Esophagus squamous epithelium (tissue), 5 donors: ENCODE results near the gene TXNDC8. TPM values are rescaled to one million over a fixed set of nuclear protein-coding genes. Genes with fewer than 3 reads are reported as not detected.

ENCODE experiments used
- DNase-seq: peaks from one replicate; lab custom pipeline; 2025; lab: John Stamatoyannopoulos, UW
- H3K27ac ChIP-seq, 4 donors: fragments of 200-600 bp; sonication (generic); one replicate each; pipeline ENCODE4 v1.5.1; 2016 to 2019; ENCODE audit warnings: mild to moderate bottlenecking in 1 of 4
- H3K27me3 ChIP-seq, 4 donors: fragments of 200-600 bp; sonication (generic); 1 replicate in 3 of 4; 2 replicates in 1 of 4; pipeline versions ENCODE4 v1.5.1 to v1.6.0; 2017 to 2021; ENCODE audit warnings: antibody characterized with exemption in 1 of 4
- H3K36me3 ChIP-seq, 3 donors: fragments of 200-600 bp; sonication (generic); one replicate each; pipeline ENCODE4 v1.5.1; 2016 to 2019
- H3K4me1 ChIP-seq, 3 donors: fragments of 200-600 bp; sonication (generic); one replicate each; pipeline ENCODE4 v1.5.1; 2017 to 2019
- H3K4me3 ChIP-seq, 4 donors: fragments of 200-600 bp; sonication (generic); 1 replicate in 3 of 4; 2 replicates in 1 of 4; pipeline ENCODE4 v1.5.1; 2016 to 2019; ENCODE audit warnings: mild to moderate bottlenecking in 2 of 4, moderate library complexity in 1 of 4
- H3K9me3 ChIP-seq, 3 donors: fragments of 200-600 bp; sonication (generic); one replicate each; pipeline ENCODE4 v1.5.1; 2016 to 2019
- CTCF ChIP-seq, 6 experiments: fragments of 450-650 bp in 4 of 6; fragments of 200-600 bp in 2 of 6; sonication (generic) in 2 of 6; IDR thresholded peaks; one replicate each; pipeline ENCODE4 v1.5.1; 2016 to 2019; ENCODE audit warnings: antibody characterized with exemption in 6 of 6, mild to moderate bottlenecking in 4 of 6, moderate library complexity in 4 of 6
- POLR2A ChIP-seq, 4 donors: fragments of 450-650 bp; IDR thresholded peaks; one replicate each; pipeline ENCODE4 v1.6.1; 2017; ENCODE audit warnings: antibody characterized with exemption in 4 of 4, mild to moderate bottlenecking in 4 of 4, moderate library complexity in 3 of 4
- WGBS, 2 donors: methylation state at CpG; one replicate each; pipeline ENCODE4 v1.1.5; 2018; 5-methylcytosine and 5-hydroxymethylcytosine counted together
- intact Hi-C: fragments of 100-400 bp; cut with DNase I; formaldehyde crosslinking; loops from one replicate; pipeline ENCODE4 v1.15.0; 2022
- total RNA-seq, 4 donors: library from RNA; depleted of rRNA; stranded (reverse); fragments of >200 nt; gene quantifications; one replicate each; pipeline ENCODE4 v1.1.0, GENCODE V29; 2016
- donor health status: DM: yes; HTN: yes; CAD: no.

Gene TXNDC8
- not detected for total RNA-seq

DNA sequence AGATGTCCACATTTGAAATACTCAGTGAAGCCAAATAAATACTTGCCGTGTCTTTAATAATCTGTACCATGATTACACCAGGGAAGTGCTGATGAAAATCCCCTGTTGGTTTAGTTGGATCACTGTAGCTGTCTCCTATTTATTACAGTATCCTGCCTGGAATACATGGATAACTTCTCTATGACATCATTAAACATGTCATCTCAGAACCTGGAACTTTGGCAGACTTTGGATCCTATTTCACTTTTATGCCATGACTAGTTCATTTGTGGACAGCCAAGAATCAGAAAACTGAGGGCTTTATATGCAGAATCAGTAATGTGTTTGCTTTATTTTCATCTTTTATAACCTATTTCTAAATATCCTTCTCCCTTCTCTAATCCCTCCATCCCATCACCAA is at the start of gene TXNDC8:
TXNDC8 (minus strand) TSS at position 137 of the 400 bp plus-strand sequence.
- Histone ChIP-seq H3K9me3 (no peaks in the 10 kb centered on the region), H3K27me3 (no peaks in the 10 kb centered on the region), H3K4me3 (no peak within 1 kb of the TSS), H3K27ac (no peak within 1 kb of the TSS), H3K36me3 (no peaks in the 10 kb centered on the region), H3K4me1 (peaks cover 0 to 18% (median 5%) of the 10 kb centered on the region in 3 donors)
- intact Hi-C loops, result no loop called here
- no peak for DNase-seq
- TF ChIP-seq POLR2A (IDR thresholded peaks at IDR 0.05) (no peak), CTCF (IDR thresholded peaks at IDR 0.05) (no peak)
- WGBS, 2 donors, result 71 to 82% methylated on average over 1 of the region's 1 CpG

DNA sequence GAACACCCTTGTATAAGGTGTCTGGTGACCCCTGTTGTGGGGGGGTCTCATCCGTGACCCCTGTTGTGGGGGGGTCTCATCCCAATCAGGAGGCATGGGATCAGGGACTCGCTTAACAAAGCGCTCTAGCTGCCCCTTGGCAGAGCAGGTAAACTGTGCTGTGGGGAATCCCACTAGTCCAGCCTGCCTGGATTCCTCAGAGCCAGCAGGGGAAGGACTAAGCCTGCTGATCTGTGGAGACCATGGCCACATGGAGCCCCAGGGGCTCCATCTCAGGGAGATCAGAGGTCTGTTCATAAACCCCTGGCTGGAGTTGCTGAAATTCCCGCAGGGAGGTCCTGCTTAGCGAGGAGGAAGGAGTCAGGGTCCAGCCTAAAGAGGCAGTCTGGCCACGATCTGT is 45.8 kb upstream of the TXNDC8 start:
- Histone ChIP-seq H3K4me1 (peaks cover 0 to 6% (median 0%) of the 10 kb centered on the region in 3 donors), H3K4me3 (no peak overlapping the region), H3K27me3 (no peaks in the 10 kb centered on the region), H3K27ac (no peak overlapping the region), H3K9me3 (no peaks in the 10 kb centered on the region), H3K36me3 (no peaks in the 10 kb centered on the region)
- WGBS, 2 donors, result no CpG with 5 or more reads among the region's 6 CpGs
- intact Hi-C loops, result no loop called here
- no peak for DNase-seq
- TF ChIP-seq CTCF (IDR thresholded peaks at IDR 0.05) (no peak), POLR2A (IDR thresholded peaks at IDR 0.05) (no peak)

- intact Hi-C loops, result no loop called here
- Histone ChIP-seq H3K4me1 (peaks cover 0 to 6% (median 0%) of the 10 kb centered on the region in 3 donors), H3K4me3 (no peak overlapping the region), H3K36me3 (no peaks in the 10 kb centered on the region), H3K9me3 (no peaks in the 10 kb centered on the region), H3K27me3 (no peaks in the 10 kb centered on the region), H3K27ac (no peak overlapping the region)
- 46 to 81% methylated on average over 4 of the region's 4 CpGs for WGBS, 2 donors
- no peak for TF ChIP-seq POLR2A (IDR thresholded peaks at IDR 0.05)
- TF ChIP-seq CTCF (IDR thresholded peaks at IDR 0.05), result no peak
- DNase-seq, result no peak
Measured at GRCh38 chr9:110382731-110383130, 45.1 kb upstream of the TXNDC8 start.

- Histone ChIP-seq H3K4me3 (no peak overlapping the region), H3K4me1 (peaks cover 0 to 19% (median 0%) of the 10 kb centered on the region in 3 donors), H3K9me3 (no peaks in the 10 kb centered on the region), H3K27ac (no peak overlapping the region), H3K36me3 (no peaks in the 10 kb centered on the region), H3K27me3 (no peaks in the 10 kb centered on the region)
- intact Hi-C loops, result no loop called here
- TF ChIP-seq CTCF (IDR thresholded peaks at IDR 0.05) (no peak), POLR2A (IDR thresholded peaks at IDR 0.05) (no peak)
- no peak for DNase-seq
- WGBS, 2 donors, result 75 to 77% methylated on average over 6 of the region's 6 CpGs
Measured at GRCh38 chr9:110371411-110372007, 33.8 kb upstream of the TXNDC8 start.

DNA sequence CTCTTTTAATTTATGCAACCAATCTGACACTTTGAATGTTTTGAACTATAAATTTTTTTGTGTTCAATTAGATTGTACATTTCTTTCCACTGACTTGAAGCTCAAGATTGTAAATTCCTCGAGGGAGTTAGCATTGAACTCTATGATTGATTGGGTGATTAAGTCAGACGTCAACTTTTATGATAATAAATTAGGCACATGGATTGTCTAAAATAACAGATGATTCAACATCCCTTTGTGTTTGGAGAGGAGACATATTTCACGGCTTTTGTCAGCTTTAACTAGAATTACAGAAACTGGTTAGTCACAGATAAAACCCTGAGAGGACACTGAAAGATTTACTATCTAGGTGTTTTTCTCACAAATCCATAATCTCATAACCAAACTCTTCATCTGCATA is 32.7 kb upstream of the TXNDC8 start:
- Histone ChIP-seq H3K36me3 (no peaks in the 10 kb centered on the region), H3K27ac (peak overlapping the region in 2 of 4 donors; percentile 21 to 36), H3K4me3 (no peak overlapping the region), H3K4me1 (peaks cover 0 to 19% (median 0%) of the 10 kb centered on the region in 3 donors), H3K27me3 (no peaks in the 10 kb centered on the region), H3K9me3 (no peaks in the 10 kb centered on the region)
- TF ChIP-seq POLR2A (IDR thresholded peaks at IDR 0.05), result no peak
- TF ChIP-seq CTCF (IDR thresholded peaks at IDR 0.05), result no peak
- DNase-seq, result no peak
- intact Hi-C loops, result no loop called here
- 5 to 10% methylated on average over 3 of the region's 3 CpGs for WGBS, 2 donors
